Measurements from ENCODE around the gene PRAMEF20. TPM values are rescaled to one million over a fixed set of nuclear protein-coding genes. Genes with fewer than 3 reads are reported as not detected.

Gene PRAMEF20
- total RNA-seq, 4 donors from 2014 or later, result not detected

DNA sequence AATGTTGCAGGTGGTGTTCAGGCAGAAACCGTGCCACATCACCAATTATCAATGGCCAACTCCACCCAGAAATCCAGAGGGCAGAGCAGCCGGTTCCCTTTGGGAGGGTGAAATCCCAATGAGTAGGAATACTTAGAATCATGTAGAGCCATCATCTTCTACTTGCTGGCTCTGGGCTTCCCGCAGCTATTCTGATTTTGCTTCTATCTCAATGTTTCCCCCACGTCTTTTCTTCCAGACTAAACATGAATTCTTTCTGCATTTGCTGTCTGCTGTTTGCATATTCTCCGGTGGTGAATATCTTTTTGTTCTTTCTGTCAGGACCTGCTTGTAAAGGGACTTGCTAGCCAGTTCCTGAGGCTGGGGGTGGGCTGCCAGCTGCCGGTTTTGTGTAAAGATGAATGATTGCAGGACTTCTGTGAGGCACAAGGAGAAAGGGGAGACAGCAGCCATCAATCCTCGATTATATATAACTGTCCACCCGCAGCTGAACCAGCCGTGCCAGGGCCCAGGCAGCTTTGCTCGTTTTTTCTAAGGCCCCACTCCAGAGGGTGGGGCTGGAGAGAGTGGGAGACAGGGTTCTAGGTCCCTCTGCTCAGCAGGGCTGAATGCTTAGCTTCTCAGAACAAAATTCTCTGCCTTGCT lies 33.2 kb downstream of the PRAMEF20 start:
- Histone ChIP-seq H3K4me1 (no peaks in the 10 kb centered on the region), H3K27me3 (peaks cover 16% of the 10 kb centered on the region), H3K4me3 (no peak overlapping the region), H3K36me3 (no peaks in the 10 kb centered on the region), H3K9me3 (no peaks in the 10 kb centered on the region), H3K27ac (no peak overlapping the region)
- TF ChIP-seq POLR2AphosphoS5 (IDR thresholded peaks at IDR 0.05) (no peak), EP300 (IDR thresholded peaks at IDR 0.05) (no peak), POLR2A (IDR thresholded peaks at IDR 0.05) (no peak)
- TF ChIP-seq, protein P1, sequence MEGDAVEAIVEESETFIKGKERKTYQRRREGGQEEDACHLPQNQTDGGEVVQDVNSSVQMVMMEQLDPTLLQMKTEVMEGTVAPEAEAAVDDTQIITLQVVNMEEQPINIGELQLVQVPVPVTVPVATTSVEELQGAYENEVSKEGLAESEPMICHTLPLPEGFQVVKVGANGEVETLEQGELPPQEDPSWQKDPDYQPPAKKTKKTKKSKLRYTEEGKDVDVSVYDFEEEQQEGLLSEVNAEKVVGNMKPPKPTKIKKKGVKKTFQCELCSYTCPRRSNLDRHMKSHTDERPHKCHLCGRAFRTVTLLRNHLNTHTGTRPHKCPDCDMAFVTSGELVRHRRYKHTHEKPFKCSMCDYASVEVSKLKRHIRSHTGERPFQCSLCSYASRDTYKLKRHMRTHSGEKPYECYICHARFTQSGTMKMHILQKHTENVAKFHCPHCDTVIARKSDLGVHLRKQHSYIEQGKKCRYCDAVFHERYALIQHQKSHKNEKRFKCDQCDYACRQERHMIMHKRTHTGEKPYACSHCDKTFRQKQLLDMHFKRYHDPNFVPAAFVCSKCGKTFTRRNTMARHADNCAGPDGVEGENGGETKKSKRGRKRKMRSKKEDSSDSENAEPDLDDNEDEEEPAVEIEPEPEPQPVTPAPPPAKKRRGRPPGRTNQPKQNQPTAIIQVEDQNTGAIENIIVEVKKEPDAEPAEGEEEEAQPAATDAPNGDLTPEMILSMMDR (IDR thresholded peaks at IDR 0.05), result no peak
- 22 to 54% methylated on average over 4 to 8 of the region's 10 CpGs for WGBS, 2 donors (ENCODE audit: low coverage in 1 of 2)
- no peak for ATAC-seq

DNA sequence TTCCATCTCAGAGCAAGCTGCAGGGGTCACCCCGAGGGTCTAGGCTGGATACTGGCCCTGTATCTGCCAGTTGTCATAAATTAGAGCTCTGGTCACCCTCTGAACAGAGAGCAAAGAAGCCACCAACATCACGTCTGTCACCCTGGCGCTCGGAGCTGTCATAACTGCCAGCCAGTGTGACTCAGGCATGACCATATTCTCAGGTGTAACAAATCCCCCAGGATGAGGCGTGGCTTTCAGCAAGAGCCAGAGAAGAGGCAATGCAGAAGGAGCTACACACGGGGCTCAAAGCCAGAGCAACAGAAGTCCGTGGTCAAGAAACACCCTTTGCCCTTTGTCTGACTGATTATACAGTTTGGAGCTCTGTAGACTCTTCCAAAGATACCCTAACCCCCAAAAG lies 40.0 kb downstream of the PRAMEF20 start:
- H3K27ac ChIP-seq, result no peak overlapping the region
- peaks cover 38% of the 10 kb centered on the region for H3K27me3 ChIP-seq
- no peaks in the 10 kb centered on the region for H3K36me3 ChIP-seq
- TF ChIP-seq POLR2A (IDR thresholded peaks at IDR 0.05), result no peak
- no peak for TF ChIP-seq POLR2AphosphoS5 (IDR thresholded peaks at IDR 0.05)
- TF ChIP-seq, protein P1 (IDR thresholded peaks at IDR 0.05), result no peak
- no peak for TF ChIP-seq EP300 (IDR thresholded peaks at IDR 0.05)
- 37 to 63% methylated on average over 2 to 3 of the region's 7 CpGs for WGBS, 2 donors (ENCODE audit: low coverage in 1 of 2)
- no peak for ATAC-seq
- H3K9me3 ChIP-seq, result peaks cover 0 to 4% (median 0%) of the 10 kb centered on the region in 3 donors
- no peak overlapping the region for H3K4me3 ChIP-seq
- H3K4me1 ChIP-seq, result no peaks in the 10 kb centered on the region

DNA sequence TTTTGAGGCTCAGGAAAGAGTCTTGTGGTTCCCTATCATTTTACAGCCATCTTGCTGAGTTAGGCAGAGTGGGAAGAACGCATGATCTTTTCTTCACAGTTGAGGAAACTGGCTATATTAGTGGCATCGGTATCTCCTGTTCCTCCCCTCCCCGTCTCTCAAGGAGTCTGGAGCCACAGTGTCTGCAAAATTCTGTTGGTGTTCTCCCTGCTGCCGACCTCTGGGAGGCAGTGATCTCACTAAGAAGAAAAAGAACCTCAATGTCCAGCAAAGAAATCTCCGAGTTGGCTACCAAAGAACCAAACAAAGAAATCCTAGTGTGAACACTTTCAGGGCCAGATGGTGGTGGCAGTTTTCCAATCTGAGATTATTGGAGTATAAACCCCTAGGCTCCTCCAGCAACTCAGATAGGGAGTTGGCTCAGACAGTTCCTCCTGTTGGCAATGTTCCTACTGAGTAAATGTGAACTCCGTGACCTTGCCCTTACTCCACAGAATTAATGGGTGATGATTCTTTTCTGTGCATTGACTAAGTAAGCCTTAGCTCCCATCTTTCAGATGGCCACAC lies 41.2 kb downstream of the PRAMEF20 start:
- Histone ChIP-seq H3K27me3 (peaks cover 39% of the 10 kb centered on the region), H3K27ac (no peak overlapping the region), H3K9me3 (peaks cover 0 to 4% (median 0%) of the 10 kb centered on the region in 3 donors), H3K4me3 (no peak overlapping the region), H3K4me1 (no peaks in the 10 kb centered on the region), H3K36me3 (no peaks in the 10 kb centered on the region)
- ATAC-seq, result no peak
- WGBS, 2 donors (ENCODE audit: low coverage in 1 of 2), result 20 to 40% methylated on average over 2 to 6 of the region's 6 CpGs
- TF ChIP-seq POLR2A (IDR thresholded peaks at IDR 0.05), result no peak
- TF ChIP-seq, protein P1 (IDR thresholded peaks at IDR 0.05), result no peak
- no peak for TF ChIP-seq EP300 (IDR thresholded peaks at IDR 0.05)
- no peak for TF ChIP-seq POLR2AphosphoS5 (IDR thresholded peaks at IDR 0.05)

DNA sequence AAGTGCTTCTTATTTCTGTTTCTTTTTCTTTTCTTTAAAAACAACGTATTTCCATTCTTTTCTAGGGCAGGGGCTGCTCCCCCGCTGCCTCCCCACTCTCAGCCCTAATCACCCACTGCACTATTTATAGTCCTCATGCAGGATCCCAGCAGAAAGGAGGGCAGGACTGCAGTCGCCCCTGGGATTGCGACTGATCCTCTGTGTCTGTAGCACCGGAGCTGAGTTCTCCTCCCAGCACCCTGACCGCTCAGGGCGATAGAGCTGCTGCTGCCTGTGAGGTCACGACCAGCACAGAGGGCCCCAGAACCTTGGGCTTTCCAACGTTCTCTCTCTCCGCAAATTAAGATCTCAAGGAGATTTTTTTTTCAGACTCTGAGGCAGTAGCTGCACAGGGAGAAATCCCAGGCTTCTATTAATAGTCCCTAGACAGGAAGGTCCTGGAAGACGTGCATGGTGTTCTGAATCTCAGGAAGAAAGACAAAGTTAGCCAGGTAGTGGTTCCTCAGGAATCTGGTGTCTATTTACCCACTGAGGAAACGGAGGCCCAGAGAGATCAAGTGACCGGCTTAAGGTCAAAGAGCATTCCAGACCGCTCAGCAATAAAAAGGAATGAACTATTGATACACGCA lies 46.8 kb downstream of the PRAMEF20 start:
- no peak overlapping the region for H3K27ac ChIP-seq
- H3K4me3 ChIP-seq, result no peak overlapping the region
- peaks cover 80% of the 10 kb centered on the region for H3K27me3 ChIP-seq
- no peaks in the 10 kb centered on the region for H3K4me1 ChIP-seq
- no peak for ATAC-seq
- H3K9me3 ChIP-seq, result peaks cover 0 to 4% (median 0%) of the 10 kb centered on the region in 3 donors
- WGBS, 2 donors (ENCODE audit: low coverage in 1 of 2), result 59 to 80% methylated on average over 3 to 6 of the region's 15 CpGs
- no peaks in the 10 kb centered on the region for H3K36me3 ChIP-seq
- no peak for TF ChIP-seq POLR2AphosphoS5 (IDR thresholded peaks at IDR 0.05)
- TF ChIP-seq POLR2A (IDR thresholded peaks at IDR 0.05), result no peak
- no peak for TF ChIP-seq EP300 (IDR thresholded peaks at IDR 0.05)
- TF ChIP-seq, protein P1 (IDR thresholded peaks at IDR 0.05), result no peak

Measured in gastroesophageal sphincter (tissue), 4 donors.